DND-41 (cell line): ENCODE results near the gene BTG2.

Source experiments
- ATAC-seq: fragments of 200-7000 bp; cut with Tn5 transposase; 3 replicates; pipeline ENCODE4 v1.9.1; 2021; ENCODE audit warnings: low read depth; ENCODE audit not compliant: insufficient read depth
- DNase-seq: peaks from one replicate; pipeline ENCODE4 v3.0.0-alpha.2; 2020
- H2AFZ ChIP-seq: 2 replicates; pipeline ENCODE4 v1.6.0; 2012; ENCODE audit warnings: low read depth, low read length
- H3K27ac ChIP-seq: 2 replicates; pipeline ENCODE4 v1.5.1; 2012; ENCODE audit warnings: low read length, inconsistent platforms
- H3K27me3 ChIP-seq: fragments of 200-600 bp; sonication (generic); 2 replicates; pipeline ENCODE4 v1.6.0; 2012; ENCODE audit warnings: low read length, mild to moderate bottlenecking, inconsistent platforms; ENCODE audit not compliant: insufficient read depth, poor library complexity
- H3K36me3 ChIP-seq: 2 replicates; pipeline ENCODE4 v1.5.1; 2012; ENCODE audit warnings: low read length, inconsistent platforms; ENCODE audit not compliant: insufficient read depth
- H3K4me1 ChIP-seq: 2 replicates; pipeline ENCODE4 v1.5.1; 2012; ENCODE audit warnings: mild to moderate bottlenecking, low read length; ENCODE audit not compliant: insufficient read depth
- H3K4me2 ChIP-seq: 2 replicates; pipeline ENCODE4 v1.6.0; 2012; ENCODE audit warnings: mild to moderate bottlenecking, moderate library complexity, low read length, inconsistent platforms; ENCODE audit not compliant: insufficient read depth
- H3K4me3 ChIP-seq, 2 experiments: fragments of 200-600 bp in 1 of 2; shearing (Covaris generic) in 1 of 2; 2 replicates each; pipeline ENCODE4 v1.5.1; 2012 to 2016; ENCODE audit warnings: inconsistent platforms in 2 of 2, low read length in 2 of 2, mild to moderate bottlenecking in 2 of 2, low read depth in 1 of 2, moderate library complexity in 1 of 2
- H3K79me2 ChIP-seq: 2 replicates; pipeline ENCODE4 v1.6.0; 2012; ENCODE audit warnings: low read length, inconsistent platforms; ENCODE audit not compliant: insufficient read depth
- H3K9ac ChIP-seq: 2 replicates; pipeline ENCODE4 v1.6.0; 2012; ENCODE audit warnings: low read depth, mild to moderate bottlenecking, inconsistent platforms, low read length, moderate library complexity
- H3K9me3 ChIP-seq: 2 replicates; pipeline ENCODE4 v1.5.1; 2012; ENCODE audit warnings: low read length, moderate library complexity, mild to moderate bottlenecking, inconsistent platforms; ENCODE audit not compliant: insufficient read depth, severe bottlenecking
- H4K20me1 ChIP-seq: 2 replicates; pipeline ENCODE4 v1.6.0; 2012; ENCODE audit warnings: low read length; ENCODE audit not compliant: insufficient read depth
- EZH2 ChIP-seq: IDR thresholded peaks from 3 replicates; pipeline ENCODE4 v1.6.1; 2012; ENCODE audit warnings: borderline replicate concordance, low read depth, mild to moderate bottlenecking, moderate library complexity, low read length, inconsistent platforms; ENCODE audit not compliant: severe bottlenecking
- TF ChIP-seq, protein P1 (sequence below): IDR thresholded peaks from 2 replicates; pipeline ENCODE4 v1.5.1; 2012; ENCODE audit warnings: borderline replicate concordance, low read length, moderate library complexity, mild to moderate bottlenecking; ENCODE audit not compliant: poor library complexity, severe bottlenecking; ENCODE audit errors: extremely low read depth

The BTG2 gene

DNA sequence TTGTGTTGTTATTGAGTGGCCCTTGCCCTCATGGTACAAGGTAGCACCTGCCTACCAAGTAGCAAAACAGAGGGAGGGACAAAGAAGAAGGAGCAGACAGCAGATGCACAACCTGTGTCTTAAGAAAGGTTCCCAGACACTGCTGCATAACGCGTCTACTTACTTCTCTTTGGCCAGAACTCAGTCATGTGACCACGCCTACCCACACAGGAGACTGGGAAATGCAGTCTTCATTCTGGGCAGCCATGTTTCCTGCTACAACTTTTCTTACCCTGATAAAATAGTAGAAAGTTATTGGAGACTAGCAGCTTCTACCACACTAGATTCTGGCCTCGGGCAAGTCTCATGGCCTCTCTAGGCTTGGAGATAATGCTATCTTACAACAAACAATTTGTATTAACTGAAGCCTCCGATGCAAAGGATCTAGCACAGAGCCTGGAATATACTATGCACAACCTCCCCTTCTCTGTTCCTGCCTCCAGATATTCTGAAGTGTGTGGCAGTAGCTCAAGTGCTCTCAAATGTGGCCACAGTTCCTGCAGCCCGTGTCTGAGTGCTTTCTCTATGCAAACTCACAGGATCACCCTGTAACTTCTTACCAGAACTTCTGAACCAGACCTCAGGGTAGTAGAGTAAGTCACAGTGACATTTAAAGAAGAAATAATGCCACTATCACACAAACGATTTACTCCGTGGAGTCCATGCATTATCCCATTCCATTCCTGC is 34.1 kb upstream of the BTG2 start:
- no peak overlapping the region for H3K4me2 ChIP-seq

DNA sequence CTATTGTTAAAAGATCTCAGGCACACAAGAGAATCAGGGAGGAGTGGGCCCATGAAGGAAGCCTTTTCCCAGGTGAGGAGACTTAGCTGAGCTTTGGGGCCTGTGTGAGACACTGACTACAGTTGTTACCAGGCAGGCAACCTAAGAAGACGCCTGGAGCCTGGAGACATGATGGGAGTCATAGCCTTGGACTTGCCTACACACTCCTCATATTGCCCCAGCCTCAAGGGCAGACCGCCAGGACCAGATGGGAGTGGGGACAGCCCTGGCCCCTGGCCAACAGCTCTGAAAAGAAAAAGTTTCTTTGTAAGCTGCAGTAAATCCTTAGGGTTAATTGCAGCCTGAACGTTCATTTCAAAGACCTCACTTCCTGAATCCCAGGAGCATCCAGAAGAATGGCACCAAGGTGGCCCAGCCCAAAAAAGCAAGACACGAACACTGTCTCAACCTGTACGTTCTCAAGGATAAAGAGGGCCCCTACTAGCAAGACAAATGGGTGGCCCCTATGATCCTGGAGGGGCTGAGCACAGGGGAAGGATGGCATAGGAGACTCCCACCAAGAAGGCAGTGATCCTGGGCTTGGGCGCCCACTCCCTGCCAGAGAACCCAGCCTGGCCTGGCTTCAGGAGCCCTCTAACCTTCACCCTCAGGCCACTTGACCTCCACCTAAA is 33.2 kb upstream of the BTG2 start:
- no peak overlapping the region for H2AFZ ChIP-seq

More for the DNA sequence above, 34.1 kb upstream of the BTG2 start:
- H3K27ac ChIP-seq: no peak overlapping the region
- H2AFZ ChIP-seq: no peak overlapping the region; the same call in 1 of the 2 replicates
- no peaks in the 10 kb centered on the region for H3K9me3 ChIP-seq
- H3K36me3 ChIP-seq: no peaks in the 10 kb centered on the region
- peaks cover 41% of the 10 kb centered on the region for H3K4me1 ChIP-seq
- H3K27me3 ChIP-seq: no peaks in the 10 kb centered on the region
- TF ChIP-seq, protein P1, sequence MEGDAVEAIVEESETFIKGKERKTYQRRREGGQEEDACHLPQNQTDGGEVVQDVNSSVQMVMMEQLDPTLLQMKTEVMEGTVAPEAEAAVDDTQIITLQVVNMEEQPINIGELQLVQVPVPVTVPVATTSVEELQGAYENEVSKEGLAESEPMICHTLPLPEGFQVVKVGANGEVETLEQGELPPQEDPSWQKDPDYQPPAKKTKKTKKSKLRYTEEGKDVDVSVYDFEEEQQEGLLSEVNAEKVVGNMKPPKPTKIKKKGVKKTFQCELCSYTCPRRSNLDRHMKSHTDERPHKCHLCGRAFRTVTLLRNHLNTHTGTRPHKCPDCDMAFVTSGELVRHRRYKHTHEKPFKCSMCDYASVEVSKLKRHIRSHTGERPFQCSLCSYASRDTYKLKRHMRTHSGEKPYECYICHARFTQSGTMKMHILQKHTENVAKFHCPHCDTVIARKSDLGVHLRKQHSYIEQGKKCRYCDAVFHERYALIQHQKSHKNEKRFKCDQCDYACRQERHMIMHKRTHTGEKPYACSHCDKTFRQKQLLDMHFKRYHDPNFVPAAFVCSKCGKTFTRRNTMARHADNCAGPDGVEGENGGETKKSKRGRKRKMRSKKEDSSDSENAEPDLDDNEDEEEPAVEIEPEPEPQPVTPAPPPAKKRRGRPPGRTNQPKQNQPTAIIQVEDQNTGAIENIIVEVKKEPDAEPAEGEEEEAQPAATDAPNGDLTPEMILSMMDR: no peak
- no peak for TF ChIP-seq EZH2
- H3K4me3 ChIP-seq: no peak overlapping the region
- H4K20me1 ChIP-seq: no peaks in the 10 kb centered on the region
- no peak overlapping the region for H3K9ac ChIP-seq
- ATAC-seq (peak; percentile 53), DNase-seq (peak; percentile 68)
- H3K79me2 ChIP-seq: no peaks in the 10 kb centered on the region

DNA sequence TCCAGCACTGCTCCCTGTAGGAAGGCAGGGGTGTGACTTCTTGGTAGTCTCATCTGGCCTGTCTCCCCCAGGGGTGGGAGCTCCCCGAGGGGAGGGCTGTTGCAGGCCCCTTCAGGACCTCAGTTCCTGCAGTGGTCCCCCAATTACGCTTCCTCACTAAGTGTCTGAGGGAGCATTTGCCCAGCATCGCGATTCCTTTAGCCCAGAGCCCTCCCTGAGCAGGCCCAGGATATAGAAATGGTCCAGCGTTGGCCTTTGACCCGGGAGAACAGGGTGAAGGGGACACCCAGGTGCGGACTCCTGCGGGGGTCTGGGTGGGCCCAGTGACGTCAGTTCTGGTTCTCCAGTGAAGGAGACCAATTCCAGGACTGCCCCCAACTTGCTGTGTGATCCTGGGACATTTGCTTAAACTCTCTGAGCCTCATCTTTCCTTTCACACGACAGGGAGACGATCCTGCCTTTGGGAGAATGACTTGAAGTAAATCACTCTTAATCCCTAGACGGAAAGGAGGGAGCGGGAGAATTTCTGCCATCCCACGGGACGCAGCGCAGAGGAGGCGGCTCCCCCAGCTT is 32.6 kb upstream of the BTG2 start:
- no peaks in the 10 kb centered on the region for H3K9me3 ChIP-seq
- H3K9ac ChIP-seq: no peak overlapping the region
- DNase-seq: no peak
- H4K20me1 ChIP-seq: no peaks in the 10 kb centered on the region
- no peaks in the 10 kb centered on the region for H3K27me3 ChIP-seq
- no peaks in the 10 kb centered on the region for H3K36me3 ChIP-seq
- H2AFZ ChIP-seq: no peak overlapping the region
- TF ChIP-seq, protein P1: no peak
- TF ChIP-seq EZH2: no peak
- ATAC-seq: no peak
- H3K79me2 ChIP-seq: no peaks in the 10 kb centered on the region
- no peak overlapping the region for H3K27ac ChIP-seq
- H3K4me2 ChIP-seq: peak overlapping the region; percentile 35; the same call in 1 of the 2 replicates
- H3K4me1 ChIP-seq: peaks cover 48% of the 10 kb centered on the region
- no peak overlapping the region for H3K4me3 ChIP-seq

More for the DNA sequence above, 33.2 kb upstream of the BTG2 start:
- Histone ChIP-seq H3K36me3 (no peaks in the 10 kb centered on the region), H3K9ac (no peak overlapping the region), H3K27ac (no peak overlapping the region), H3K4me1 (peaks cover 48% of the 10 kb centered on the region), H3K4me2 (no peak overlapping the region), H3K9me3 (no peaks in the 10 kb centered on the region), H3K4me3 (no peak overlapping the region), H3K27me3 (no peaks in the 10 kb centered on the region), H4K20me1 (no peaks in the 10 kb centered on the region), H3K79me2 (no peaks in the 10 kb centered on the region)
- no peak for DNase-seq
- ATAC-seq: no peak
- TF ChIP-seq, protein P1: no peak
- TF ChIP-seq EZH2: no peak
